GM19035 (cell line): ENCODE results near the gene CST3.
"Not testable (repeated sequence)": the region's sequence is repeated elsewhere in the genome, so short reads cannot be mapped to it uniquely, and the experiment has no call there.

Experiments used
- ATAC-seq: cut with Tn5 transposase; IDR thresholded peaks from one replicate; pipeline ENCODE4 v1.9.1; 2021; ENCODE audit not compliant: unreplicated experiment

The CST3 gene

GRCh38 chr20:23644164-23644563 is 6.4 kb upstream of the CST3 start:
- ATAC-seq, result no peak

GRCh38 chr20:23643659-23644058 is 5.9 kb upstream of the CST3 start:
- no peak for ATAC-seq

- ATAC-seq, result no peak
Observed at GRCh38 chr20:23641936-23642751, 4.4 kb upstream of the CST3 start.

- no peak for ATAC-seq
Observed at GRCh38 chr20:23640671-23641667, 3.2 kb upstream of the CST3 start.

- ATAC-seq, result no peak
Observed at GRCh38 chr20:23640018-23640601, 2.4 kb upstream of the CST3 start.

GRCh38 chr20:23639490-23639958 is 1.8 kb upstream of the CST3 start:
- ATAC-seq, result no peak

GRCh38 chr20:23638309-23638708 is 554 bp upstream of the CST3 start:
- ATAC-seq, result no peak

GRCh38 chr20:23636908-23637281 is 860 bp downstream of the CST3 start:
- no peak for ATAC-seq

GRCh38 chr20:23636182-23636907 is 1.4 kb downstream of the CST3 start:
- ATAC-seq, result no peak

- not testable (repeated sequence) for ATAC-seq
Observed at GRCh38 chr20:23635768-23636090, 2.0 kb downstream of the CST3 start.

GRCh38 chr20:23634985-23635767 is 2.6 kb downstream of the CST3 start:
- no peak for ATAC-seq

GRCh38 chr20:23634044-23634801 is 3.5 kb downstream of the CST3 start:
- ATAC-seq, result no peak

- ATAC-seq, result no peak
Observed at GRCh38 chr20:23632711-23633573, 4.8 kb downstream of the CST3 start.

- ATAC-seq, result no peak
Observed at GRCh38 chr20:23631981-23632710, 5.6 kb downstream of the CST3 start.

GRCh38 chr20:23631226-23631822 is 6.4 kb downstream of the CST3 start:
- no peak for ATAC-seq

GRCh38 chr20:23630392-23630849 is 7.3 kb downstream of the CST3 start:
- ATAC-seq, result no peak
